GM19193 (cell line): ENCODE data around the gene NOTCH1.
A peak's percentile ranks its signal among the peaks of the same experiment; 100 is the strongest.

Source experiments
- POLR2A ChIP-seq: IDR thresholded peaks from 4 replicates; pipeline ENCODE4 v1.6.1; 2011; ENCODE audit not compliant: insufficient read depth, insufficient read length; ENCODE audit errors: extremely low read depth

NOTCH1 gene

GRCh38 chr9:136543280-136543679 lies 2.6 kb downstream of the NOTCH1 start:
- TF ChIP-seq POLR2A: no peak

- no peak for TF ChIP-seq POLR2A
These were observed 3.4 kb downstream of the NOTCH1 start for GRCh38 chr9:136542241-136543040.

GRCh38 chr9:136541709-136542108 lies 4.1 kb downstream of the NOTCH1 start:
- TF ChIP-seq POLR2A: no peak

- no peak for TF ChIP-seq POLR2A
These were observed 4.7 kb downstream of the NOTCH1 start for GRCh38 chr9:136541179-136541578.

GRCh38 chr9:136539427-136540421 lies 6.1 kb downstream of the NOTCH1 start:
- peak; percentile 28 for TF ChIP-seq POLR2A

GRCh38 chr9:136538599-136539426 lies 7.0 kb downstream of the NOTCH1 start:
- peak; percentile 25 for TF ChIP-seq POLR2A

- no peak for TF ChIP-seq POLR2A
These were observed 7.8 kb downstream of the NOTCH1 start for GRCh38 chr9:136537896-136538598.

- TF ChIP-seq POLR2A: no peak
These were observed 8.4 kb downstream of the NOTCH1 start for GRCh38 chr9:136537411-136537810.

GRCh38 chr9:136536721-136537241 lies 9.1 kb downstream of the NOTCH1 start:
- no peak for TF ChIP-seq POLR2A

GRCh38 chr9:136536051-136536720 lies 9.7 kb downstream of the NOTCH1 start:
- no peak for TF ChIP-seq POLR2A

- TF ChIP-seq POLR2A: no peak
These were observed 10.8 kb downstream of the NOTCH1 start for GRCh38 chr9:136535070-136535469.

GRCh38 chr9:136534366-136534765 lies 11.5 kb downstream of the NOTCH1 start:
- no peak for TF ChIP-seq POLR2A

- TF ChIP-seq POLR2A: no peak
These were observed 12.1 kb downstream of the NOTCH1 start for GRCh38 chr9:136533775-136534157.
